ENCODE measurements around the gene ACTN4.

DNA sequence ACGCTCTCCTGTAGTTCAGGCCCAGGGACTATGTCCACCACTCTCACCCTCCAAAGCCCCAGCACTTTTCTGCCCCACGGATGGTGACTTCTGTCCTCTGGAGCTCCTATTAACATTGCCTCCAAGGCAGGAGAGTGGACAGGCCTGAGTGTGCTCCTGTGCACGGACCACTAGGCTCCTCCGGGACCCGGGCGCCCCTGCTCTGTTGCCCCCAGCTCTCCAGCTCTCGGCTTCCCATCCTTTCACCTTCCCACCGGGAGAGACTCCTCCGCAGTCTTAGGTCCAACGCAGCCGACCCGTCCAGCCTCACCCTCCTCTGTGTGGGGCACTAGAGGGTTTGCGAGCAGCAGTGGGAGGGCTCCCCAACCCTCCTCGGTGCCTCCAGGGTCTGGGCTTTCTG lies 66.4 kb downstream of the ACTN4 start:
- TF ChIP-seq, protein P1, sequence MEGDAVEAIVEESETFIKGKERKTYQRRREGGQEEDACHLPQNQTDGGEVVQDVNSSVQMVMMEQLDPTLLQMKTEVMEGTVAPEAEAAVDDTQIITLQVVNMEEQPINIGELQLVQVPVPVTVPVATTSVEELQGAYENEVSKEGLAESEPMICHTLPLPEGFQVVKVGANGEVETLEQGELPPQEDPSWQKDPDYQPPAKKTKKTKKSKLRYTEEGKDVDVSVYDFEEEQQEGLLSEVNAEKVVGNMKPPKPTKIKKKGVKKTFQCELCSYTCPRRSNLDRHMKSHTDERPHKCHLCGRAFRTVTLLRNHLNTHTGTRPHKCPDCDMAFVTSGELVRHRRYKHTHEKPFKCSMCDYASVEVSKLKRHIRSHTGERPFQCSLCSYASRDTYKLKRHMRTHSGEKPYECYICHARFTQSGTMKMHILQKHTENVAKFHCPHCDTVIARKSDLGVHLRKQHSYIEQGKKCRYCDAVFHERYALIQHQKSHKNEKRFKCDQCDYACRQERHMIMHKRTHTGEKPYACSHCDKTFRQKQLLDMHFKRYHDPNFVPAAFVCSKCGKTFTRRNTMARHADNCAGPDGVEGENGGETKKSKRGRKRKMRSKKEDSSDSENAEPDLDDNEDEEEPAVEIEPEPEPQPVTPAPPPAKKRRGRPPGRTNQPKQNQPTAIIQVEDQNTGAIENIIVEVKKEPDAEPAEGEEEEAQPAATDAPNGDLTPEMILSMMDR (IDR thresholded peaks at IDR 0.05): no peak
- TF ChIP-seq POLR2A (IDR thresholded peaks at IDR 0.05): no peak
